MCF 10A (cell line): ENCODE measurements around the gene GFI1B. TPM values are rescaled to one million over a fixed set of nuclear protein-coding genes. Genes with fewer than 3 reads are reported as not detected.

Experiments used
- BruUV-seq: library from RNA; stranded (reverse); fragments of 400-500 nt; replicated peaks from 2 replicates; lab custom pipeline; 2021; lab: Mats Ljungman, UMichigan
- CTCF ChIA-PET: fragments of 300-600 bp; sonication (Branson Sonifier 250); formaldehyde crosslinking; extraction: SDS; loops from one replicate; lab custom pipeline; 2021; ENCODE audit warnings: antibody characterized with exemption, inconsistent platforms; lab: Yijun Ruan, JAX
- POLR2A ChIA-PET: fragments of 300-600, 350-650 bp; sonication (Branson Sonifier 250); formaldehyde crosslinking; extraction: SDS; loops from one replicate; lab custom pipeline; 2020; ENCODE audit warnings: antibody characterized with exemption, inconsistent platforms; lab: Yijun Ruan, JAX
- DNase-seq: peaks from one replicate; pipeline ENCODE4 v3.0.0-alpha.2; 2018; ENCODE audit not compliant: unreplicated experiment
- H3K27ac Mint-ChIP-seq: one replicate; pipeline ENCODE4 v1.8.0; 2022; ENCODE audit warnings: mild to moderate bottlenecking, low read depth, mixed read lengths; ENCODE audit not compliant: unreplicated experiment
- H3K27me3 Mint-ChIP-seq: one replicate; pipeline ENCODE4 v1.8.0; 2022; ENCODE audit warnings: mixed read lengths; ENCODE audit not compliant: insufficient read depth, unreplicated experiment
- H3K36me3 Mint-ChIP-seq: one replicate; pipeline ENCODE4 v1.8.0; 2022; ENCODE audit warnings: mild to moderate bottlenecking, moderate library complexity, mixed read lengths; ENCODE audit not compliant: insufficient read depth, unreplicated experiment
- H3K4me1 Mint-ChIP-seq: one replicate; pipeline ENCODE4 v1.8.0; 2022; ENCODE audit warnings: mixed read lengths; ENCODE audit not compliant: insufficient read depth, unreplicated experiment
- H3K4me3 Mint-ChIP-seq: one replicate; pipeline ENCODE4 v1.8.0; 2022; ENCODE audit warnings: mild to moderate bottlenecking, moderate library complexity, mixed read lengths; ENCODE audit not compliant: unreplicated experiment
- H3K9me3 Mint-ChIP-seq: one replicate; pipeline ENCODE4 v1.8.0; 2022; ENCODE audit warnings: mixed read lengths; ENCODE audit not compliant: unreplicated experiment
- CTCF ChIP-seq: fragments of 200-600 bp; IDR thresholded peaks from one replicate; pipeline ENCODE4 v1.8.0; 2022; ENCODE audit warnings: antibody characterized with exemption, mild to moderate bottlenecking; ENCODE audit not compliant: unreplicated experiment
- intact Hi-C: fragments of 100-400 bp; cut with micrococcal nuclease; formaldehyde crosslinking; loops from 2 replicates; pipeline ENCODE4 v1.14.1; 2022
- total RNA-seq: library from RNA; stranded (reverse); gene quantifications from 2 replicates; pipeline ENCODE4 v1.2.3, GENCODE V29; 2022

Gene GFI1B
- total RNA-seq, 1 experiment from 2014 or later, result not detected

GRCh38 chr9:132955123-132955522 lies 23.4 kb upstream of the GFI1B start:
- Mint-ChIP-seq H3K27me3 (no peaks in the 10 kb centered on the region), H3K9me3 (no peaks in the 10 kb centered on the region), H3K36me3 (no peaks in the 10 kb centered on the region), H3K4me3 (no peak overlapping the region), H3K27ac (no peak overlapping the region), H3K4me1 (peaks cover 6% of the 10 kb centered on the region)
- intact Hi-C loops, result no loop called here
- CTCF ChIA-PET, result no interaction called here
- no TSS peak for BruUV-seq
- POLR2A ChIA-PET, result no interaction called here
- DNase-seq, result no peak
- TF ChIP-seq CTCF, result no peak

- no peak for DNase-seq
- Mint-ChIP-seq H3K36me3 (no peaks in the 10 kb centered on the region), H3K27me3 (no peaks in the 10 kb centered on the region), H3K4me1 (peaks cover 6% of the 10 kb centered on the region), H3K27ac (no peak overlapping the region), H3K4me3 (no peak overlapping the region), H3K9me3 (no peaks in the 10 kb centered on the region)
- intact Hi-C loops, result no loop called here
- CTCF ChIA-PET, result no interaction called here
- POLR2A ChIA-PET, result no interaction called here
- no TSS peak for BruUV-seq
- no peak for TF ChIP-seq CTCF
Measured at GRCh38 chr9:132955768-132956167, 22.7 kb upstream of the GFI1B start.

- no peak for TF ChIP-seq CTCF
- Mint-ChIP-seq H3K27me3 (no peaks in the 10 kb centered on the region), H3K4me1 (peaks cover 6% of the 10 kb centered on the region), H3K27ac (no peak overlapping the region), H3K4me3 (no peak overlapping the region), H3K36me3 (no peaks in the 10 kb centered on the region), H3K9me3 (no peaks in the 10 kb centered on the region)
- POLR2A ChIA-PET, result interaction anchor here (1.0 kb wide), 1 partner anchor 13 kb away, joined by 5 read pairs; the partner anchor contains the start of gene TSC1
- DNase-seq, result no peak
- no TSS peak for BruUV-seq
- CTCF ChIA-PET, result interaction anchor here (0.5 to 1.3 kb wide), 4 partner anchors 14 to 1608 kb away, joined by 3 to 4 read pairs (median 4); no protein-coding TSS in a partner anchor
- intact Hi-C loops, result no loop called here
Measured at GRCh38 chr9:132957805-132958204, 20.7 kb upstream of the GFI1B start.

- no peak overlapping the region for H3K4me3 Mint-ChIP-seq
- peaks cover 17% of the 10 kb centered on the region for H3K27me3 Mint-ChIP-seq
- intact Hi-C loops, result no loop called here
- DNase-seq, result no peak
- no peak for TF ChIP-seq CTCF
- H3K9me3 Mint-ChIP-seq, result no peaks in the 10 kb centered on the region
- H3K36me3 Mint-ChIP-seq, result no peaks in the 10 kb centered on the region
- no peak overlapping the region for H3K27ac Mint-ChIP-seq
- ChIA-PET CTCF (interaction anchor here (0.6 kb wide), 1 partner anchor 1427 kb away, joined by 3 read pairs; no protein-coding TSS in a partner anchor), POLR2A (no interaction called here)
- BruUV-seq, result no TSS peak
- H3K4me1 Mint-ChIP-seq, result peaks cover 6% of the 10 kb centered on the region
Measured at GRCh38 chr9:132961002-132961401, 17.5 kb upstream of the GFI1B start.
